HepG2 (cell line): ENCODE results near the gene ZPR1. TPM values are rescaled to one million over a fixed set of nuclear protein-coding genes. Genes with fewer than 3 reads are reported as not detected.

Source experiments
- ERF ChIP-seq: IDR thresholded peaks from 2 replicates; pipeline ENCODE4 v1.6.1; 2018; ENCODE audit warnings: missing biosample characterization, missing genetic modification reagents
- ETV6 ChIP-seq: sonication (generic); formaldehyde crosslinking; conservative IDR thresholded peaks from 2 replicates; pipeline ENCODE4 v1.4.0; 2020; ENCODE audit warnings: missing genetic modification reagents
- FOSL1 ChIP-seq: sonication (generic); formaldehyde crosslinking; IDR thresholded peaks from 2 replicates; pipeline ENCODE4 v1.9.0; 2021; ENCODE audit warnings: missing genetic modification reagents, borderline replicate concordance
- FOXP1 ChIP-seq, 2 experiments: fragments of 450-650 bp in 1 of 2; IDR thresholded peaks; 2 replicates each; pipeline ENCODE4 v1.6.1; 2017 to 2018; ENCODE audit warnings: antibody characterized with exemption in 1 of 2
- KAT7 ChIP-seq: IDR thresholded peaks from 2 replicates; pipeline ENCODE4 v1.6.1; 2018; ENCODE audit warnings: borderline replicate concordance, missing compliant biosample characterization
- KAT8 ChIP-seq: IDR thresholded peaks from 2 replicates; pipeline ENCODE4 v1.6.1; 2016; ENCODE audit warnings: missing genetic modification reagents, missing compliant biosample characterization
- MTF1 ChIP-seq: sonication (generic); formaldehyde crosslinking; IDR thresholded peaks from 2 replicates; pipeline ENCODE4 v1.5.0; 2020; ENCODE audit warnings: missing genetic modification reagents
- NR2F2 ChIP-seq: IDR thresholded peaks from 2 replicates; pipeline ENCODE4 v1.6.1; 2012; ENCODE audit warnings: low read depth, inconsistent platforms, borderline replicate concordance
- RFX5 ChIP-seq: IDR thresholded peaks from 2 replicates; pipeline ENCODE4 v1.6.1; 2011; ENCODE audit warnings: low read depth, low read length, improper control_type of control experiment
- ZNF354B ChIP-seq: sonication (generic); formaldehyde crosslinking; IDR thresholded peaks from 2 replicates; pipeline ENCODE4 v1.8.0; 2022; ENCODE audit warnings: mild to moderate bottlenecking, missing genetic modification reagents
- ZNF547 ChIP-seq: sonication (generic); formaldehyde crosslinking; IDR thresholded peaks from 2 replicates; pipeline ENCODE4 v1.5.1; 2020; ENCODE audit warnings: mild to moderate bottlenecking, missing genetic modification reagents
- ZNF652 ChIP-seq: IDR thresholded peaks from 2 replicates; pipeline ENCODE4 v1.6.1; 2016; ENCODE audit warnings: low read depth, borderline replicate concordance
- polyA plus RNA-seq, 8 experiments: library from polyadenylated mRNA; depleted of rRNA in 3 of 8; stranded (reverse) in 7 of 8; unstranded in 1 of 8; fragments of >200 nt; fragmentation: Illumina TruSeq in 4 of 8; extraction: Trizol in 4 of 8; gene quantifications; 2 replicates each; pipeline versions ENCODE4 v1.2.1 to v1.2.3, GENCODE V29; 2011 to 2016; ENCODE audit warnings: low read depth in 4 of 8, missing spikeins in 1 of 8, mixed read lengths in 1 of 8; ENCODE audit not compliant: insufficient read depth in 1 of 8
- total RNA-seq, 5 experiments: library from RNA; depleted of rRNA; stranded (reverse); fragments of >200 nt; fragmentation: Illumina TruSeq; extraction: Trizol; gene quantifications; 2 replicates each; pipeline ENCODE4 v1.2.3, GENCODE V29; 2016; ENCODE audit warnings: low read depth in 1 of 5
- TF ChIP-seq, protein P1 (sequence below): sonication (generic); formaldehyde crosslinking; IDR thresholded peaks from 2 replicates; pipeline ENCODE4 v1.4.0; 2020; ENCODE audit warnings: missing genetic modification reagents, borderline replicate concordance
- TF ChIP-seq, protein P2 (sequence below): sonication (generic); formaldehyde crosslinking; IDR thresholded peaks from 2 replicates; pipeline ENCODE4 v1.4.0; 2020; ENCODE audit warnings: missing genetic modification reagents, mild to moderate bottlenecking, borderline replicate concordance
- TF ChIP-seq, protein P3 (sequence below): sonication (generic); formaldehyde crosslinking; IDR thresholded peaks from 2 replicates; pipeline ENCODE4 v1.8.0; 2022; ENCODE audit warnings: mild to moderate bottlenecking, missing genetic modification reagents; ENCODE audit not compliant: insufficient replicate concordance
- TF ChIP-seq, protein P4 (sequence below): sonication (generic); formaldehyde crosslinking; IDR thresholded peaks from 2 replicates; pipeline ENCODE4 v1.4.0; 2020; ENCODE audit warnings: low read depth, mild to moderate bottlenecking, missing genetic modification reagents
- TF ChIP-seq, protein P5 (sequence below): sonication (generic); formaldehyde crosslinking; IDR thresholded peaks from 2 replicates; pipeline ENCODE4 v1.5.0; 2020; ENCODE audit warnings: mild to moderate bottlenecking, missing genetic modification reagents

Gene ZPR1
- total and polyA plus RNA-seq, 2 of the 13 experiments (the other 11 are each of a cell fraction or from before 2014, with no cell fraction given) = 40.0 to 79.3 TPM

DNA sequence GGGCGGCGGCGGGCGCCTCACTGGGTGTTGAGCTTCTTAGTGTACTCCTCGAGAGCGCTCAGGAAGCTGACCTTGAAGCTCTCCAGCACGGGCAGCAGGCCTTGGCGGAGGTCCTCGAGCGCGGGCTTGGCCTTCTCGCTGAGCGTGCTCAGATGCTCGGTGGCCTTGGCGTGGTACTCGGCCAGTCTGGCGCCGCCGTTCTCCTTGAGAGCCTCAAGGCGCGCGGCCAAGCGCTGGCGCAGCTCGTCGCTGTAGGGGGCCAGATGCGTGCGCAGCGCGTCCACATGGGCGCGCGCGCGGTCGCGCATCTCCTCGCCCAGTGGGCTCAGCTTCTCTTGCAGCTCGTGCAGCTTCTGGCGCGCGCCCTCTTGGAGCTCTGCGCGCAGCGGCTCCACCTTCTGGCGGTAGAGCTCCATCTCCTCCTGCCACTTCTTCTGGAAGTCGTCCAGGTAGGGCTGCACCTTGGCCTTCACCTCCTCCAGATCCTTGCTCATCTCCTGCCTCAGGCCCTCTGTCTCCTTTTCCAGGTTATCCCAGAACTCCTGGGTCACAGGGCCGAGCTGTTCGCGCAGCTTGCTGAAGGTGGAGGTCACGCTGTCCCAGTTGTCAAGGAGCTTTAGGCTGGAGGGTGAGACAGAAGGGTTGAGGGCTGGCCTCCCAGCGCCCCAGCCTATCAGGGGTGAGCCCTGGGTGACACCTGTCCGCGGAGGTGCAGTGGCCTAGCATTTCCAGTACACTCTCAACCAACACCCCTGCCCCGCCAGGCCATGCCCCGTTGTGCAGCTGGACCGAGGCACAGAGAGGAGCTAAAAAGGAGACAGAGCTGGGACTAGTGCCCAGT, 48.2 kb upstream of the ZPR1 start (continued):
- TF ChIP-seq, protein P1, sequence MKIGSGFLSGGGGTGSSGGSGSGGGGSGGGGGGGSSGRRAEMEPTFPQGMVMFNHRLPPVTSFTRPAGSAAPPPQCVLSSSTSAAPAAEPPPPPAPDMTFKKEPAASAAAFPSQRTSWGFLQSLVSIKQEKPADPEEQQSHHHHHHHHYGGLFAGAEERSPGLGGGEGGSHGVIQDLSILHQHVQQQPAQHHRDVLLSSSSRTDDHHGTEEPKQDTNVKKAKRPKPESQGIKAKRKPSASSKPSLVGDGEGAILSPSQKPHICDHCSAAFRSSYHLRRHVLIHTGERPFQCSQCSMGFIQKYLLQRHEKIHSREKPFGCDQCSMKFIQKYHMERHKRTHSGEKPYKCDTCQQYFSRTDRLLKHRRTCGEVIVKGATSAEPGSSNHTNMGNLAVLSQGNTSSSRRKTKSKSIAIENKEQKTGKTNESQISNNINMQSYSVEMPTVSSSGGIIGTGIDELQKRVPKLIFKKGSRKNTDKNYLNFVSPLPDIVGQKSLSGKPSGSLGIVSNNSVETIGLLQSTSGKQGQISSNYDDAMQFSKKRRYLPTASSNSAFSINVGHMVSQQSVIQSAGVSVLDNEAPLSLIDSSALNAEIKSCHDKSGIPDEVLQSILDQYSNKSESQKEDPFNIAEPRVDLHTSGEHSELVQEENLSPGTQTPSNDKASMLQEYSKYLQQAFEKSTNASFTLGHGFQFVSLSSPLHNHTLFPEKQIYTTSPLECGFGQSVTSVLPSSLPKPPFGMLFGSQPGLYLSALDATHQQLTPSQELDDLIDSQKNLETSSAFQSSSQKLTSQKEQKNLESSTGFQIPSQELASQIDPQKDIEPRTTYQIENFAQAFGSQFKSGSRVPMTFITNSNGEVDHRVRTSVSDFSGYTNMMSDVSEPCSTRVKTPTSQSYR (CRISPR knock-in tag) = no peak
- TF ChIP-seq, protein P2, sequence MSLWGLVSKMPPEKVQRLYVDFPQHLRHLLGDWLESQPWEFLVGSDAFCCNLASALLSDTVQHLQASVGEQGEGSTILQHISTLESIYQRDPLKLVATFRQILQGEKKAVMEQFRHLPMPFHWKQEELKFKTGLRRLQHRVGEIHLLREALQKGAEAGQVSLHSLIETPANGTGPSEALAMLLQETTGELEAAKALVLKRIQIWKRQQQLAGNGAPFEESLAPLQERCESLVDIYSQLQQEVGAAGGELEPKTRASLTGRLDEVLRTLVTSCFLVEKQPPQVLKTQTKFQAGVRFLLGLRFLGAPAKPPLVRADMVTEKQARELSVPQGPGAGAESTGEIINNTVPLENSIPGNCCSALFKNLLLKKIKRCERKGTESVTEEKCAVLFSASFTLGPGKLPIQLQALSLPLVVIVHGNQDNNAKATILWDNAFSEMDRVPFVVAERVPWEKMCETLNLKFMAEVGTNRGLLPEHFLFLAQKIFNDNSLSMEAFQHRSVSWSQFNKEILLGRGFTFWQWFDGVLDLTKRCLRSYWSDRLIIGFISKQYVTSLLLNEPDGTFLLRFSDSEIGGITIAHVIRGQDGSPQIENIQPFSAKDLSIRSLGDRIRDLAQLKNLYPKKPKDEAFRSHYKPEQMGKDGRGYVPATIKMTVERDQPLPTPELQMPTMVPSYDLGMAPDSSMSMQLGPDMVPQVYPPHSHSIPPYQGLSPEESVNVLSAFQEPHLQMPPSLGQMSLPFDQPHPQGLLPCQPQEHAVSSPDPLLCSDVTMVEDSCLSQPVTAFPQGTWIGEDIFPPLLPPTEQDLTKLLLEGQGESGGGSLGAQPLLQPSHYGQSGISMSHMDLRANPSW (CRISPR knock-in tag) = no peak
- 0 out of 2 replicates have a peak, but pooled peaks have one; percentile 15 for TF ChIP-seq KAT8 (CRISPR knock-in tag)
- TF ChIP-seq ZNF547 (CRISPR knock-in tag) = no peak
- TF ChIP-seq ERF (CRISPR knock-in tag) = no peak
- no peak for TF ChIP-seq MTF1 (CRISPR knock-in tag)
- TF ChIP-seq, protein P3, sequence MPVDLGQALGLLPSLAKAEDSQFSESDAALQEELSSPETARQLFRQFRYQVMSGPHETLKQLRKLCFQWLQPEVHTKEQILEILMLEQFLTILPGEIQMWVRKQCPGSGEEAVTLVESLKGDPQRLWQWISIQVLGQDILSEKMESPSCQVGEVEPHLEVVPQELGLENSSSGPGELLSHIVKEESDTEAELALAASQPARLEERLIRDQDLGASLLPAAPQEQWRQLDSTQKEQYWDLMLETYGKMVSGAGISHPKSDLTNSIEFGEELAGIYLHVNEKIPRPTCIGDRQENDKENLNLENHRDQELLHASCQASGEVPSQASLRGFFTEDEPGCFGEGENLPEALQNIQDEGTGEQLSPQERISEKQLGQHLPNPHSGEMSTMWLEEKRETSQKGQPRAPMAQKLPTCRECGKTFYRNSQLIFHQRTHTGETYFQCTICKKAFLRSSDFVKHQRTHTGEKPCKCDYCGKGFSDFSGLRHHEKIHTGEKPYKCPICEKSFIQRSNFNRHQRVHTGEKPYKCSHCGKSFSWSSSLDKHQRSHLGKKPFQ (CRISPR knock-in tag) = peak; percentile 70
- TF ChIP-seq FOSL1 (CRISPR knock-in tag) = no peak
- no peak for TF ChIP-seq ZNF652 (CRISPR knock-in tag)
- TF ChIP-seq, protein P4, sequence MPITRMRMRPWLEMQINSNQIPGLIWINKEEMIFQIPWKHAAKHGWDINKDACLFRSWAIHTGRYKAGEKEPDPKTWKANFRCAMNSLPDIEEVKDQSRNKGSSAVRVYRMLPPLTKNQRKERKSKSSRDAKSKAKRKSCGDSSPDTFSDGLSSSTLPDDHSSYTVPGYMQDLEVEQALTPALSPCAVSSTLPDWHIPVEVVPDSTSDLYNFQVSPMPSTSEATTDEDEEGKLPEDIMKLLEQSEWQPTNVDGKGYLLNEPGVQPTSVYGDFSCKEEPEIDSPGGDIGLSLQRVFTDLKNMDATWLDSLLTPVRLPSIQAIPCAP (CRISPR knock-in tag) = no peak
- no peak for TF ChIP-seq FOXP1 (IDR thresholded peaks at IDR 0.05)
- no peak for TF ChIP-seq FOXP1 (CRISPR knock-in tag; IDR thresholded peaks at IDR 0.05)
- no peak for TF ChIP-seq NR2F2
- no peak for TF ChIP-seq RFX5
- TF ChIP-seq ZNF354B (CRISPR knock-in tag) = 0 out of 2 replicates have a peak, but pooled peaks have one; percentile 15
- TF ChIP-seq ETV6 (CRISPR knock-in tag) = 0 out of 2 replicates have a peak, but pooled peaks have one; percentile 40
- TF ChIP-seq, protein P5, sequence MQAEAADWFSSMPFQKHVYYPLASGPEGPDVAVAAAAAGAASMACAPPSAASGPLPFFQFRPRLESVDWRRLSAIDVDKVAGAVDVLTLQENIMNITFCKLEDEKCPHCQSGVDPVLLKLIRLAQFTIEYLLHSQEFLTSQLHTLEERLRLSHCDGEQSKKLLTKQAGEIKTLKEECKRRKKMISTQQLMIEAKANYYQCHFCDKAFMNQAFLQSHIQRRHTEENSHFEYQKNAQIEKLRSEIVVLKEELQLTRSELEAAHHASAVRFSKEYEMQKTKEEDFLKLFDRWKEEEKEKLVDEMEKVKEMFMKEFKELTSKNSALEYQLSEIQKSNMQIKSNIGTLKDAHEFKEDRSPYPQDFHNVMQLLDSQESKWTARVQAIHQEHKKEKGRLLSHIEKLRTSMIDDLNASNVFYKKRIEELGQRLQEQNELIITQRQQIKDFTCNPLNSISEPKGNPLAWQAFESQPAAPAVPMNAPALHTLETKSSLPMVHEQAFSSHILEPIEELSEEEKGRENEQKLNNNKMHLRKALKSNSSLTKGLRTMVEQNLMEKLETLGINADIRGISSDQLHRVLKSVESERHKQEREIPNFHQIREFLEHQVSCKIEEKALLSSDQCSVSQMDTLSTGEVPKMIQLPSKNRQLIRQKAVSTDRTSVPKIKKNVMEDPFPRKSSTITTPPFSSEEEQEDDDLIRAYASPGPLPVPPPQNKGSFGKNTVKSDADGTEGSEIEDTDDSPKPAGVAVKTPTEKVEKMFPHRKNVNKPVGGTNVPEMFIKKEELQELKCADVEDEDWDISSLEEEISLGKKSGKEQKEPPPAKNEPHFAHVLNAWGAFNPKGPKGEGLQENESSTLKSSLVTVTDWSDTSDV (CRISPR knock-in tag) = 0 out of 2 replicates have a peak, but pooled peaks have one; percentile 51
- TF ChIP-seq KAT7 (CRISPR knock-in tag) = peak; percentile 55; the same call in 1 of the 2 replicates
